GF-D8 (cell line): ENCODE measurements around the gene MAP2K3.

ENCODE experiments used
- DNase-seq: peaks from one replicate; lab custom pipeline; 2025; lab: John Stamatoyannopoulos, UW

Gene MAP2K3

GRCh38 chr17:21351366-21352065 is 67.0 kb downstream of the MAP2K3 start:
- no peak for DNase-seq

GRCh38 chr17:21352221-21352980 is 67.9 kb downstream of the MAP2K3 start:
- no peak for DNase-seq

GRCh38 chr17:21352981-21353265 is 68.4 kb downstream of the MAP2K3 start:
- DNase-seq: no peak

- no peak for DNase-seq
Measured at GRCh38 chr17:21353326-21354010, 69.0 kb downstream of the MAP2K3 start.

- DNase-seq: no peak
Measured at GRCh38 chr17:21354796-21355385, 70.4 kb downstream of the MAP2K3 start.

- DNase-seq: no peak
Measured at GRCh38 chr17:21355586-21355985, 71.1 kb downstream of the MAP2K3 start.

GRCh38 chr17:21356537-21357127 is 72.1 kb downstream of the MAP2K3 start:
- DNase-seq: no peak

GRCh38 chr17:21357281-21357680 is 72.8 kb downstream of the MAP2K3 start:
- DNase-seq: no peak

GRCh38 chr17:21357696-21358656 is 73.5 kb downstream of the MAP2K3 start:
- DNase-seq: no peak

- no peak for DNase-seq
Measured at GRCh38 chr17:21358682-21359482, 74.4 kb downstream of the MAP2K3 start.

- no peak for DNase-seq
Measured at GRCh38 chr17:21359483-21359840, 75.0 kb downstream of the MAP2K3 start.

- DNase-seq: no peak
Measured at GRCh38 chr17:21360048-21360447, 75.5 kb downstream of the MAP2K3 start.

GRCh38 chr17:21361020-21361809 is 76.7 kb downstream of the MAP2K3 start:
- DNase-seq: no peak

- DNase-seq: no peak
Measured at GRCh38 chr17:21362331-21362931, 77.9 kb downstream of the MAP2K3 start.

- no peak for DNase-seq
Measured at GRCh38 chr17:21363776-21364642, 79.5 kb downstream of the MAP2K3 start.
